Kidney epithelial cell (primary cell): ENCODE data around the gene FAM20A. TPM values are rescaled to one million over a fixed set of nuclear protein-coding genes. Genes with fewer than 3 reads are reported as not detected.
A peak's percentile ranks its signal among the peaks of the same experiment; 100 is the strongest.

Experiments
- DNase-seq: peaks from one replicate; pipeline ENCODE4 v3.0.0-alpha.2; 2010; ENCODE audit warnings: low read depth
- H3K27me3 ChIP-seq: 2 replicates; pipeline ENCODE4 v1.6.0; 2011; ENCODE audit warnings: low read length; ENCODE audit not compliant: control insufficient read depth, insufficient read depth
- H3K36me3 ChIP-seq: 2 replicates; pipeline ENCODE4 v1.5.1; 2011; ENCODE audit warnings: low read length; ENCODE audit not compliant: control insufficient read depth, insufficient read depth
- H3K4me3 ChIP-seq: 2 replicates; pipeline ENCODE4 v1.5.1; 2011; ENCODE audit warnings: low read depth, mild to moderate bottlenecking, control low read depth, low read length
- CTCF ChIP-seq: IDR thresholded peaks from 2 replicates; pipeline ENCODE4 v1.5.1; 2011; ENCODE audit warnings: mild to moderate bottlenecking, moderate library complexity, low read length, control low read depth, inconsistent platforms; ENCODE audit not compliant: insufficient read depth, poor library complexity, severe bottlenecking
- total RNA-seq: library from RNA; depleted of rRNA; stranded (reverse); fragments of >200 nt; gene quantifications from 2 replicates; pipeline ENCODE4 v1.2.3, GENCODE V29; 2015

Gene FAM20A
- total RNA-seq, 1 donor from 2014 or later, result 0.13 TPM

GRCh38 chr17:68623811-68624210 is 22.6 kb upstream of the FAM20A start:
- no peak for TF ChIP-seq CTCF
- DNase-seq, result no peak
- H3K27me3 ChIP-seq, result no peaks in the 10 kb centered on the region
- no peak overlapping the region for H3K4me3 ChIP-seq
- H3K36me3 ChIP-seq, result no peaks in the 10 kb centered on the region

DNA sequence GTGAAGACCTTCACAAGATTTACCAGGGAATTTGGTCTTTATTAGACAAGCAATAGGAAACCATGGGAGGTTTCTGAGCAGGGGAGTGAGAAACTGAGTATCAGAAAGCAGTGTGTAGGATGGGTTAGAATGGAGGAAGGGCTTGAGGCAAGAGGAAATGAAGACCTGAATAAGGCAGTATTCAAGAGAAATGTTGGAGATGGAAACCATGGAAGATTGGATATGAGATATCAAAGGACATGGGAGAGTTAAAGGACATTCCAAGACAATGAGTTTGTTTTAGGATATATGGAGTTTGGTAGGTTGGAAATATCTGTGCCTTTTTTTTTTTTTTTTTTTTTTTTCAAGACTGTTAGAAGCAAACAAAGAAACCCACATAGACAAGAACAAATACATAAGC is 21.3 kb upstream of the FAM20A start:
- Histone ChIP-seq H3K4me3 (no peak overlapping the region), H3K27me3 (no peaks in the 10 kb centered on the region), H3K36me3 (no peaks in the 10 kb centered on the region)
- no peak for DNase-seq
- TF ChIP-seq CTCF, result no peak

DNA sequence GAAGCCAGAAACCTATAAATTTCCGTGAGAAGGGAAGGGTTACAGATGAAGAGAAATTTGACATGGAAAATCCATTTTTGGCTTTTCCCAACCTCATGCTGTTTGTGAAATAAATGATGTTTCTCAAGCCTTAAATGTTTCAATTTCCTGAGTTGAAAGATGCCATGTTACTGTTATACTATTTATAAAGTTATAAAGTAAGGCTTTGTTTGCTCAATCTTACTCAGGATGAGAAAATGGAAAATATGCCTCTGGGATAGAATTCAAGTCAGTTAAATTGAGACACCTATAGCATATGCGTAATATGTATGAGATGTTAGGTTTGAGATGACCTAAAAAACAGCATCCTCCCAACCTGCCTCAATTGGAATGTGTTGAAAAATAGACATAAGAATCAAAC is 19.9 kb upstream of the FAM20A start:
- Histone ChIP-seq H3K27me3 (no peaks in the 10 kb centered on the region), H3K36me3 (no peaks in the 10 kb centered on the region), H3K4me3 (no peak overlapping the region)
- no peak for TF ChIP-seq CTCF
- no peak for DNase-seq

DNA sequence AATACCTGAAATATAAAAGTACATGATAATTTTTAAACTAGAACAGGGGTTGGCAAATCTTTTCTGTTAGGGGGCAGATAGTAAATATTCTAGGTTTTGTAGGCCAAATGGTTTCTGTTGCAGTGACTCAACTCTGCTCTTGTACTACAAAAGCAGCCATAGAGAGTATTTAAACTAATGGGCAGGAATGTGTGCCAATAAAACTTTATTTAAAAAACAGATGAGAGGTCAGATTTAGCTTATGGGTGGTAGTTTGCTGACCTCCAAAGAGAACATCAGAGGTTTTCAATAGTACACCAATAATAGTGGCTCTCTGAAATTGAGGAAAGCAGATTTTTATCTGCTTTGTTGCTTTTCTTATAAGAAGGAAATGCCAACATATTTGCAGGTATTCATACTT is 15.2 kb upstream of the FAM20A start:
- TF ChIP-seq CTCF, result no peak
- H3K36me3 ChIP-seq, result no peaks in the 10 kb centered on the region
- no peak for DNase-seq
- no peaks in the 10 kb centered on the region for H3K27me3 ChIP-seq
- no peak overlapping the region for H3K4me3 ChIP-seq

DNA sequence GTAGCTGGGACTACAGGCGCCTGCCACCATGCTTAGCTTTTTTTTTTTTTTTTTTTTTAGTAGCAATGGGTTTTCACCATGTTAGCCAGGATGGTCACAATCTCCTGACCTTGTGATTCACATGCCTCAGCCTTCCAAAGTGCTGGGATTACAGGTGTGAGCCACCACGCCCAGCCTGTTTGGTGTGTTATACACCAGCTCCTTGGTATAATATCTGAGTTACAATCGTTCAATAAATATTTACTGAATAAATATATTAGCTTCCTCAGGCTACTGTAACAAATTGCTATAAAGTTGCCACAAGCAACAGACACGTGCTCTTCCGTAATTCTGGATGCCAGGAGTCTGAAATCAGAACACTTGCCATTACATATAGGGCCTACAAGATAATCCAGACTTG is 13.6 kb upstream of the FAM20A start:
- TF ChIP-seq CTCF, result no peak
- DNase-seq, result no peak
- Histone ChIP-seq H3K36me3 (no peaks in the 10 kb centered on the region), H3K27me3 (no peaks in the 10 kb centered on the region), H3K4me3 (no peak overlapping the region)

- DNase-seq, result no peak
- no peak overlapping the region for H3K4me3 ChIP-seq
- TF ChIP-seq CTCF, result peak; percentile 34
- no peaks in the 10 kb centered on the region for H3K36me3 ChIP-seq
- no peaks in the 10 kb centered on the region for H3K27me3 ChIP-seq
These were observed 12.7 kb upstream of the FAM20A start for GRCh38 chr17:68613739-68614298.
